BJ (cell line): ENCODE data around the gene SARDH. TPM values are rescaled to one million over a fixed set of nuclear protein-coding genes. Genes with fewer than 3 reads are reported as not detected.

Experiments used
- CTCF ChIA-PET: fragments of 350-600 bp; formaldehyde crosslinking; extraction: SDS; loops from one replicate; lab custom pipeline; 2021; ENCODE audit warnings: antibody characterized with exemption, inconsistent platforms; lab: Yijun Ruan, JAX
- POLR2A ChIA-PET: fragments of 300-600 bp; sonication (Branson Sonifier 250); formaldehyde crosslinking; extraction: SDS; loops from one replicate; lab custom pipeline; 2021; ENCODE audit warnings: antibody characterized with exemption; lab: Charles Lee
- DNase-seq: peaks from one replicate; pipeline ENCODE4 v3.0.0-alpha.2; 2011; ENCODE audit warnings: low read depth
- H3K27me3 ChIP-seq: 2 replicates; pipeline ENCODE4 v1.6.0; 2011; ENCODE audit warnings: low read length; ENCODE audit not compliant: control insufficient read depth, insufficient read depth
- H3K36me3 ChIP-seq: 2 replicates; pipeline ENCODE4 v1.5.1; 2011; ENCODE audit warnings: low read length; ENCODE audit not compliant: control insufficient read depth, insufficient read depth
- H3K4me3 ChIP-seq: 2 replicates; pipeline ENCODE4 v1.5.1; 2011; ENCODE audit warnings: low read depth, mild to moderate bottlenecking, control low read depth, low read length
- CTCF ChIP-seq: IDR thresholded peaks from 2 replicates; pipeline ENCODE4 v1.5.1; 2011; ENCODE audit warnings: low read depth, mild to moderate bottlenecking, control low read depth, inconsistent platforms, low read length, moderate library complexity; ENCODE audit not compliant: insufficient read depth
- polyA minus RNA-seq: library from RNA; depleted of rRNA, polyadenylated mRNA; stranded (reverse); fragments of >200 nt; gene quantifications from 2 replicates; pipeline ENCODE4 v1.2.3, GENCODE V29; 2011; rRNA and poly(A)+ RNA removed
- polyA plus RNA-seq: library from polyadenylated mRNA; depleted of rRNA; stranded (reverse); fragments of >200 nt; gene quantifications from 2 replicates; pipeline ENCODE4 v1.2.3, GENCODE V29; 2011; rRNA removed

SARDH gene
- 0.12 and 0.53 TPM in 2 replicates for polyA plus RNA-seq
- 0.19 and 0.46 TPM in 2 replicates for polyA minus RNA-seq

GRCh38 chr9:133737774-133738639, at the start of gene SARDH:
TSS of gene SARDH (minus strand) at chr9:133738352. CDS start at chr9:133734173, 4,179 bp downstream.
- CTCF ChIA-PET, result interaction anchor here (0.6 to 2.8 kb wide), 5 partner anchors 11 to 562 kb away, joined by 3 to 9 read pairs (median 3); partner anchors contain the start of gene FAM163B
- no peak for DNase-seq
- H3K36me3 ChIP-seq, result no peaks in the 10 kb centered on the region
- peak within 1 kb of the TSS; percentile 27 for H3K4me3 ChIP-seq
- peaks cover 4% of the 10 kb centered on the region for H3K27me3 ChIP-seq
- POLR2A ChIA-PET, result no interaction called here
- TF ChIP-seq CTCF, result no peak

- Histone ChIP-seq H3K4me3 (no peak overlapping the region), H3K36me3 (peaks cover 28% of the 10 kb centered on the region), H3K27me3 (no peaks in the 10 kb centered on the region)
- no peak for TF ChIP-seq CTCF
- no peak for DNase-seq
- ChIA-PET POLR2A (interaction anchor here (0.6 kb wide), 1 partner anchor 218 kb away, joined by 4 read pairs; no protein-coding TSS in a partner anchor), CTCF (interaction anchor here (15.7 kb wide), 1 partner anchor 208 kb away, joined by 221 read pairs; no protein-coding TSS in a partner anchor)
Observed at GRCh38 chr9:133787754-133788025, 49.5 kb upstream of the SARDH start.

- DNase-seq, result no peak
- no peak overlapping the region for H3K4me3 ChIP-seq
- ChIA-PET CTCF (interaction anchor here (0.7 to 15.7 kb wide), 2 partner anchors 10 to 208 kb away, joined by 3 to 221 read pairs; no protein-coding TSS in a partner anchor), POLR2A (interaction anchor here (0.6 kb wide), 1 partner anchor 219 kb away, joined by 4 read pairs; no protein-coding TSS in a partner anchor)
- no peak for TF ChIP-seq CTCF
- H3K36me3 ChIP-seq, result peaks cover 25% of the 10 kb centered on the region
- H3K27me3 ChIP-seq, result no peaks in the 10 kb centered on the region
Observed at GRCh38 chr9:133786907-133787753, 49.0 kb upstream of the SARDH start.

GRCh38 chr9:133786371-133786753, 48.2 kb upstream of the SARDH start:
- POLR2A ChIA-PET, result no interaction called here
- CTCF ChIA-PET, result interaction anchor here (0.5 to 15.7 kb wide), 3 partner anchors 10 to 1893 kb away, joined by 3 to 221 read pairs (median 3); no protein-coding TSS in a partner anchor
- Histone ChIP-seq H3K36me3 (peaks cover 21% of the 10 kb centered on the region), H3K4me3 (no peak overlapping the region), H3K27me3 (no peaks in the 10 kb centered on the region)
- no peak for DNase-seq
- TF ChIP-seq CTCF, result no peak
